GM15510 (cell line): ENCODE data around the gene PHLDB2.

Experiments
- POLR2A ChIP-seq: IDR thresholded peaks from 3 replicates; pipeline ENCODE4 v1.6.1; 2011; ENCODE audit warnings: borderline replicate concordance; ENCODE audit not compliant: insufficient read length; ENCODE audit errors: extremely low read depth

Gene PHLDB2

GRCh38 chr3:111859061-111859973, at the start of gene PHLDB2:
PHLDB2 (plus strand) TSS chr3:111859265; CDS start chr3:111884078, 24,813 bp downstream.
- TF ChIP-seq POLR2A = no peak

- TF ChIP-seq POLR2A = no peak
Measured at GRCh38 chr3:111810909-111811308, 48.2 kb upstream of the PHLDB2 start.

GRCh38 chr3:111811811-111812210, 47.3 kb upstream of the PHLDB2 start:
- no peak for TF ChIP-seq POLR2A

GRCh38 chr3:111812701-111813100, 46.4 kb upstream of the PHLDB2 start:
- no peak for TF ChIP-seq POLR2A

- TF ChIP-seq POLR2A = no peak
Measured at GRCh38 chr3:111813441-111813840, 45.6 kb upstream of the PHLDB2 start.

- no peak for TF ChIP-seq POLR2A
Measured at GRCh38 chr3:111813979-111814378, 45.1 kb upstream of the PHLDB2 start.

- no peak for TF ChIP-seq POLR2A
Measured at GRCh38 chr3:111819927-111820326, 39.1 kb upstream of the PHLDB2 start.

GRCh38 chr3:111820651-111821050, 38.4 kb upstream of the PHLDB2 start:
- no peak for TF ChIP-seq POLR2A

- no peak for TF ChIP-seq POLR2A
Measured at GRCh38 chr3:111821891-111822290, 37.2 kb upstream of the PHLDB2 start.

- no peak for TF ChIP-seq POLR2A
Measured at GRCh38 chr3:111822804-111823203, 36.3 kb upstream of the PHLDB2 start.

GRCh38 chr3:111823341-111823855, 35.7 kb upstream of the PHLDB2 start:
- no peak for TF ChIP-seq POLR2A

- TF ChIP-seq POLR2A = no peak
Measured at GRCh38 chr3:111824351-111824750, 34.7 kb upstream of the PHLDB2 start.

GRCh38 chr3:111827871-111828270, 31.2 kb upstream of the PHLDB2 start:
- TF ChIP-seq POLR2A = no peak

- TF ChIP-seq POLR2A = no peak
Measured at GRCh38 chr3:111828530-111828929, 30.5 kb upstream of the PHLDB2 start.

- TF ChIP-seq POLR2A = no peak
Measured at GRCh38 chr3:111829023-111829422, 30.0 kb upstream of the PHLDB2 start.

- no peak for TF ChIP-seq POLR2A
Measured at GRCh38 chr3:111831840-111832239, 27.2 kb upstream of the PHLDB2 start.

GRCh38 chr3:111837112-111837511, 22.0 kb upstream of the PHLDB2 start:
- no peak for TF ChIP-seq POLR2A

- no peak for TF ChIP-seq POLR2A
Measured at GRCh38 chr3:111838133-111838532, 20.9 kb upstream of the PHLDB2 start.
